Erythroblast (primary cell): Measurements from ENCODE around the gene DHX58.
A peak's percentile ranks its signal among the peaks of the same experiment; 100 is the strongest.

Experiments used
- DNase-seq, 2 experiments: peaks; one replicate each; lab custom pipeline; 2025; lab: John Stamatoyannopoulos, UW
- GATA1 ChIP-seq: IDR thresholded peaks from 2 replicates; pipeline ENCODE4 v1.6.1; 2011; ENCODE audit warnings: low read depth, mild to moderate bottlenecking, control low read depth, low read length, moderate library complexity
- POLR2A ChIP-seq: IDR thresholded peaks from 2 replicates; pipeline ENCODE4 v1.6.1; 2011; ENCODE audit warnings: mild to moderate bottlenecking, low read length

DHX58 gene

DNA sequence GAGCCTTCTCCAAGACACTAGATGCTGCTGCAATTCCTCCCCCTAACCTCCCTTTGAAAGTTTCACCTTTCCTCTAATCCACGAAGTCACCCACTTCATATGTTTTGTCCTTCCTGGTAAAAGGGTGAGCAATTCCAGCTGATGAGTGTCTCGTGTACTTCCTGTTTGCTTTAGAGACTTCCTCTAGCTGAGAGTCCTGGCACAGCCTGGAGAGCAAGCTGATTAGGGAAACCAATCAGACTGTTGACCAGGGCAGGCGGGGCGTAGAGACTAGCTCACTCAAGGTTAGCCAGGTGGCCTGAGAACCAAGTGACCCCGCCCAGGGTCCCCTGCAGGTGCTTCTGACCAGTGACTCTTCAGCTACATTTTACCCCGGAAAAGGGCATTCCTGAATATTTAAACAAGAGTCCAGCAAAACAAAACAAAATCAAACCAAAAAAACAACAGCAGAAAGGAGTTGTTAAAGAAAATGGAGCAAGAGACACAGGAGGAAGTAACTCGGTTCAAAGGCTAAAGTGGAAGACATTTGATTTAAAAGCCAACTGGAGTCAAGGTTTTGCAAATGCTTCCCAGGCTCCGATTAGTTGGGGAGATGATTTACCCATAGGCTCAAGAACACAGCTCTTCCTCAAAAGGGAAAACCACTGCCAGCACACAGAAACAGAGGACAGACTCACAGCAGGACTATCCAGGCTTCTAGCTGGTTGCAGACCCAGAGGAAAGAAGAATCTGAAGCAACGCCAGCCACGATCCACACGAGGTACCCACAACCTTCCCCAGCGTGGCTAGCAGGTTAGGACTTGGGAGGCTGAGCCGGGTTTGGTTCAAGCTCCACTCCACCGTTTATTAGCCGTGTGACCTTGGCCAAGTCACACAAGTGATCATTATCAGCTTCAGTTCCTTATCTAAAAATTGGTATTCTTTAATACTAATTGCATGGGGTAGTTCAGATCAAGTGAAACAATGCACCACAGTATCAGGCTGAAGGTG is 23.4 kb upstream of the DHX58 start:
- peak; percentile 21 to 28 for DNase-seq

DNA sequence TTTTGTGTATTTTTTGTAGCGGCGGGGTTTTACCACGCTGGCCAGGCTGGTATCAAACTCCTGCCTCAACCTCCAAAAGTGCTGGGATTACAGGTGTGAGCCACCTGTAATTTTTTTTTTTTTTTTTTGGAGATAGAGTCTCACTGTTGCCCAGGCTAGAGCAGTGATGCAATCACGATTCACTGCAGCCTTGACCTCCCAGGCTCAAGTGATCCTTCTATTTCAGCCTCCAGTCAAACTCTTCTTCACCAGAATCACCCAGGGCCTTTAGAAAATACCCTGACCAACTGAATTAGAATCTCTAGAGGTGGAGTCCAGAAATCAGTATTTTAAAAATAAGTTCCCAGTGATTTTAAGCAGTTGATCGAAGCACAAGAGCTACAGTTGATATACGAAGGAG is 22.6 kb upstream of the DHX58 start:
- TF ChIP-seq GATA1, result no peak
- no peak for TF ChIP-seq POLR2A
- DNase-seq, result no peak

More for the DNA sequence above, 23.4 kb upstream of the DHX58 start:
- no peak for TF ChIP-seq POLR2A
- no peak for TF ChIP-seq GATA1

DNA sequence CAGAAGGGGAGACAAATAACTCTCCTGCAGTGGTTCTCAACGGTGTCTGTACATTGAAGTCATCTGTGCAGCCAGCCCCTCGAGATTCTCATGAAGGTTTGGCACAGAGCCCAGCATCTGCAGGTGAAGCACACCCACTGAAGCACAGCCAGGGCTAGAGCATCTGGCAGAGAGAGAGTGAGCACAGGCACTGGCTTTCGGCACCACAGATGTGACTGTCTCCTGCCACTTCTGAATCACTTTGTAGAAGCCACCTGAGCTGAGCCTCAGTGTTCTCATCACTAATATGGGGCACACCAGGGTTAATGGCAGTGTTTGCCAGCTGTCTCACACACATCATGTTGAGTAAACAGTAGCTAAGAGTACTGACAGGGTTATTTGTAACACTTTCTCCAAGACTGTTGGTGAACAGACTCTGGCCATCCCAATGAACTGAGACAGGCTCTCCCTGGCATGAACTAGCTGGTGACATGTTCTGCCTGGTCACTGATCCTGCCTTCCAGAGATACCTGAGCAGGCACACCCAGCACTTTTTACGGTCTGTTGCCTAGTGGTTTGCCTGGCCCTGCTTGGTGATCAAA is 21.0 kb upstream of the DHX58 start:
- peak in 1 of 2 experiments; percentile 43 for DNase-seq
- TF ChIP-seq GATA1 (no peak), POLR2A (no peak)

GRCh38 chr17:42132941-42133340 is 20.4 kb upstream of the DHX58 start:
- peak in 1 of 2 experiments; percentile 28 for DNase-seq
- TF ChIP-seq GATA1 (no peak), POLR2A (no peak)

DNA sequence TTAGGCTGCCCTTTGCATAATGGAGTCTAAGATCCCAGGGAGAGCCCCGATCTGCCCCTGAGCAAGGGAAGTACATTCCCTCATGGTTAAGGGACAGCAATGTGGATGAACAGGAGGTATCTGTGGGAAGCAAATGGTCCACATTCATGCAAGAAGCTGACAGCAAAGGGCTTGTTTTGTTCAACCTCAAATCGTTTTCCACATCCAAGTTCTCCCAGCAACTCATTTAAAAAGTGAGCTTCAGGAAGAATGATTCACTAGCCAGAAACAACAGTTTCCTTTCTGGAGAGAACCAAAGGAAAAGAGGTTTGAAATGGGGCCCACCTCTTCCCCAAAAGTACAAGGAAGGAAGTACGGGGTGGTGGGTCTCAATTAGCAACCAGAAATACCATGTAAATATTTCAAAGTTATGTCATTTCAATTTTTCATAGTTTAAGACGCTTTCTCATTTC is 19.5 kb upstream of the DHX58 start:
- no peak for DNase-seq
- no peak for TF ChIP-seq POLR2A
- no peak for TF ChIP-seq GATA1

DNA sequence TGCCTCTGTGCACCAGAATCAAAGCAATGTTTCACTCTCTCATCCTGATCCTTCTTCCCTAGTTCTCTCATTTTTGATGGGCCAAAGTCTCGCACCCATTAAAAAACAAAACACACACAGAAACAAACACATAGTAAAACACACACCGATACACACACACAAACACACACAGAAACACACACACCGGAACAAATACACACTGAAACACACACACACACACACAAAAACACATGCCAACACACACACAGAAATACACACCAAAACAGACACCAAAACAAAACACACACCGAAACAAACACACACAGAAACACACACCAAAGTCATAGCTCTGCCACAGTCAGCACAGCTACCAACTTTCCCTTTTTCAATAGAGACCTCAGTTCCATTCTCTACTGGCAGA is 18.7 kb upstream of the DHX58 start:
- TF ChIP-seq GATA1, result no peak
- no peak for TF ChIP-seq POLR2A

DNA sequence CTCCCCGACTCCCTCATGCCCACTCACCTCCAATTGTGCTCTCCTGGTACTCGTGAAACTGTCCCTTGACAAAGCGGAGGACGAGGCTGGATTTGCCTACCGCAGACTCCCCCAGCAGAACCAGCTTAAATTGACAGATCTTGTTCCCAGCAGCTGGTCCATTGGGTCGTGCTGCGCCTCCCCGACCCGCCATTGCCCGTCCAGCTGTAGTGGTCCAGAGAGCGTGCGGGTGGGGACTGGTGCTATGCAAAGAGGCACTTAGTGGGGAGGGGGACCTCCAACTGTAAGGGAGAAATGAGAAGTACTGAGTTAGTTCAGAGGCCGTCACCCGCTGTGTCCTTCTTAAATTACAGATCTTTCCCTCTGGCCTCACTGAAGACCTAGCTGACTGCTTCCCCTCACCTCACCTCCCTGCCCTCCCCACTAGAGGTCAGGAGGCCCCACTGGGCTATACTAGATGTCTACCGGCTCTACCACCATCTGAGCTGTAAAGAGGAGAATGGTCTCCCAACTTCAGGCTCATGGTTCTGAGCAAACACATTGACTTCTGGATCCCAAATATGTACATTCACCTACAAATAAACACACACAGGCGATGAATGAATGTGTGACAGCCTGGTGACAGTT is 17.9 kb upstream of the DHX58 start:
- TF ChIP-seq GATA1 (no peak), POLR2A (no peak)
- DNase-seq, result no peak

More for the DNA sequence above, 18.7 kb upstream of the DHX58 start:
- no peak for DNase-seq

DNA sequence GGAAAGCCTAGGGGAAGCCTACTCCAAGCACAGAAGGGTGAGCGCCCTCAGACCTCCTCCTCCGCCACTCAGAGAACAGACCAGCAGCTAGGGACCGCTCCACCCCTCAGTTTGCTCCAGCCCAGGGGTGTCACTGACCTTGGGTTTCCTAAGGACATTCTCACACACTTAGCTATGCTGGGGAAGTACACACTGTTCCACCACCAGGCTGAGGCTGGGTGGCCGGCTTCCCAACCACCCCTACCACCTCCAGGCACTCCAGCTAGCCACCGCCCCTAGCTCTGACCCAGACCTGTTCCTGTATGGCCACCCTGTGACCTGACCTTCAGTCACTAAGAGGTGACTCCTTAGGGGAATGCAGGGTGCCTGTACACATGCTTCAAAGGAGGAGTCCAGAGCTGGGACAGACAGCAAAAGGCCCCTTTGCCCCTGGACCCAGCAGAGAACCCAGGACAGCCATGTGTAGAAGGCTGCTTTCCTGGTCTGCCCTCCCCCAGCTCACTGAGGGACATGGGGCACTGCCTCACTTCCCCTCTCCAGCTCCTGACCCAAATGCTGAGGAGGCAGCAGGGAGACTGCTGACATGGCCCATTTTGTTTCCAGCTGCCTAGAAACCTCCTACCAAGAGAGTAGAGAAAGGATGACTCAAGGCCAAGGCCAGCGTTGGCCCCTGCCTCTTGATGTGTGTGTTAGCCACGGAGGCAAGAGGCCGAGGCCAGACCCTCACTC is 16.8 kb upstream of the DHX58 start:
- no peak for TF ChIP-seq POLR2A
- no peak for TF ChIP-seq GATA1
- DNase-seq, result no peak

GRCh38 chr17:42127414-42127813 is 14.9 kb upstream of the DHX58 start:
- DNase-seq, result no peak
- TF ChIP-seq GATA1 (no peak), POLR2A (no peak)

DNA sequence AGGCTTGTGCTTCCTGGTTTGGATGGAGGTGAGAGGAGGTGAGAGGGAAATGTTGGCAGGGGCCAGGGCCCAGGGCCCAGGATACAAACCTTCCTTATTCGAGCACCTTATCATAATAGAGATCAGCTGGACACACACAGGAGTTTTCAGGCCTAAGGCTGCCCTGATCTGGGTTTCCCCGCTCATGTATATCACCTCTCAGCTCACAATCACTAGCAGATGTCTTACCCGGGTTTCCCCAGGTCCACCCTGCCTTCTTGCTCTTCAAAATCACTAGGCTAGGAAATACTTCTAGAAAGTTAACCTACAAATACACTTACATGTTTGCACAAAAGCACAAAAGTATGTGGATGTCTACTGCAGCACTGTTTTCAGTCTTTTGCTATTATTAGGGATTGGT is 14.3 kb upstream of the DHX58 start:
- TF ChIP-seq POLR2A (no peak), GATA1 (no peak)
- no peak for DNase-seq

DNA sequence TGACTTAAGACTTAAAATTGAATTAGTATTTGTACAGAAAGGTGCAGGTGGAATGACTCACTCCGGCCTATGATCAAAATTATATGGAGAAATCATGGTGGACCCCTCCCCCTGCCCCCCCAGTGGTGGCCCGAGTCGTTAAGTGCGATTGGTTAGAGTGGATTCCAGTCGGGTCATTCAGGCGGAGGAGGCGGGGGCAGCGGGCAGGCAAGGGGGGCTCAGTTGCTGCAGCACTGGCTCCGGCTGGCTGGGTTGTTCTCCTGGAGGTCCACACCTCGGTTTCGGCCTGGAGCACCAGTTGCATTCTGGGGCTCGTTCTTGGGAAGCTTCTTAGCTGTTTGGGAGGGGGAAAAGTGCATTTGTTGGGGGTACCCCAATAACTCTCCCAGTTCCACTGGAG is 13.1 kb upstream of the DHX58 start:
- no peak for DNase-seq
- no peak for TF ChIP-seq GATA1
- TF ChIP-seq POLR2A, result no peak

DNA sequence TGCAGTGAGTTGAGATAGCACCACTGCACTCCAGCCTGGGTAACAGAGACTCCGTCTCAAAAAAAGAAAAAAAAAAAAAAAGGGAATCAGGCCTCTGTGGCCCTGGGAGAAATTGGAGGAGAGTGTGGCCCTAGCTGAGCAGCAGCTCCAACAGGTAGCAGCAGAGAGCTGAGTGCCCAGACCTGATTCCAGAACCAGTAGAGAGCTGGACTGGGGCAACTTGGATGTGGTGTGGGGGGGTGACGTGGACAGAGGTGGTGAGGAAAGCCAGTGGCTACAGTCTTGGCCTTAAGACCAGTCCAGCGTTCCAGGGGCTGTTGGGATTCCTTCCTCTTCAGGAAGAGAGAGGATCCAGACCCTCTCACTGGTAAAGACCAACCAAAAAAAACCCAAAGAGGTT is 11.7 kb upstream of the DHX58 start:
- DNase-seq, result no peak
- TF ChIP-seq POLR2A (no peak), GATA1 (no peak)
